Liver (tissue), 9 donors: ENCODE measurements around the gene DIAPH2. TPM values are rescaled to one million over a fixed set of nuclear protein-coding genes. Genes with fewer than 3 reads are reported as not detected.

Source experiments
- DNase-seq: peaks from one replicate; pipeline ENCODE4 v3.0.0-alpha.2; 2017; ENCODE audit warnings: low spot score
- H3K27ac ChIP-seq, 2 donors: one replicate each; pipeline ENCODE4 v1.7.0; 2013; ENCODE audit warnings: inconsistent platforms in 2 of 2, low read length in 2 of 2, control low read depth in 1 of 2, low read depth in 1 of 2, mild to moderate bottlenecking in 1 of 2
- H3K27me3 ChIP-seq, 4 donors: one replicate each; pipeline versions ENCODE4 v1.6.1 to v1.7.0; 2013; ENCODE audit warnings: low read length in 3 of 4, inconsistent platforms in 1 of 4, mild to moderate bottlenecking in 1 of 4, moderate library complexity in 1 of 4; ENCODE audit not compliant: control insufficient read depth in 4 of 4, insufficient read depth in 4 of 4
- H3K36me3 ChIP-seq, 4 donors: one replicate each; pipeline versions ENCODE4 v1.6.1 to v1.7.0; 2013; ENCODE audit warnings: low read length in 3 of 4, mild to moderate bottlenecking in 3 of 4, low read depth in 1 of 4, moderate library complexity in 1 of 4; ENCODE audit not compliant: control insufficient read depth in 4 of 4, insufficient read depth in 3 of 4
- H3K4me1 ChIP-seq, 4 donors: one replicate each; pipeline versions ENCODE4 v1.6.1 to v1.7.0; 2013; ENCODE audit warnings: low read length in 3 of 4, mild to moderate bottlenecking in 3 of 4, moderate library complexity in 1 of 4; ENCODE audit not compliant: control insufficient read depth in 4 of 4, insufficient read depth in 4 of 4
- H3K4me3 ChIP-seq, 3 donors: one replicate each; pipeline versions ENCODE4 v1.6.1 to v1.7.0; 2013; ENCODE audit warnings: low read length in 3 of 3, control low read depth in 1 of 3, low read depth in 1 of 3, mild to moderate bottlenecking in 1 of 3
- H3K9ac ChIP-seq, 2 donors: one replicate each; pipeline ENCODE4 v1.7.0; 2013; ENCODE audit warnings: low read length in 2 of 2, mild to moderate bottlenecking in 2 of 2, moderate library complexity in 2 of 2, control low read depth in 1 of 2, low read depth in 1 of 2
- H3K9me3 ChIP-seq, 4 donors: one replicate each; pipeline versions ENCODE4 v1.6.1 to v1.7.0; 2013; ENCODE audit warnings: low read length in 3 of 4; ENCODE audit not compliant: control insufficient read depth in 4 of 4
- ATF3 ChIP-seq: IDR thresholded peaks from 2 replicates; pipeline ENCODE4 v1.6.1; 2016; ENCODE audit warnings: antibody characterized with exemption
- CTCF ChIP-seq: fragments of 150-350 bp; IDR thresholded peaks from 2 replicates; pipeline ENCODE4 v1.5.1; 2017; ENCODE audit warnings: improper control_type of control experiment, low read depth, low read length; ENCODE audit not compliant: missing input control
- EGR1 ChIP-seq, 2 donors: IDR thresholded peaks; 2 replicates each; pipeline ENCODE4 v1.6.1; 2016 to 2018; ENCODE audit warnings: antibody characterized with exemption in 2 of 2, low read depth in 2 of 2
- FOXA1 ChIP-seq: IDR thresholded peaks from 2 replicates; pipeline ENCODE4 v1.6.1; 2016; ENCODE audit warnings: antibody characterized with exemption
- FOXA2 ChIP-seq: IDR thresholded peaks from 2 replicates; pipeline ENCODE4 v1.6.1; 2016; ENCODE audit warnings: antibody characterized with exemption
- GABPA ChIP-seq, 2 donors: IDR thresholded peaks in 1 of 2; conservative IDR thresholded peaks in 1 of 2; 2 replicates each; pipeline ENCODE4 v1.6.1; 2016; ENCODE audit warnings: antibody characterized with exemption in 2 of 2, mild to moderate bottlenecking in 1 of 2, moderate library complexity in 1 of 2
- HNF4A ChIP-seq, 2 donors: conservative IDR thresholded peaks; 2 replicates each; pipeline ENCODE4 v1.6.1; 2016; ENCODE audit warnings: antibody characterized with exemption in 2 of 2, mild to moderate bottlenecking in 2 of 2
- JUND ChIP-seq, 2 donors: IDR thresholded peaks; 2 replicates each; pipeline ENCODE4 v1.6.1; 2016; ENCODE audit warnings: antibody characterized with exemption in 2 of 2
- MAX ChIP-seq: IDR thresholded peaks from 2 replicates; pipeline ENCODE4 v1.6.1; 2016; ENCODE audit warnings: antibody characterized with exemption
- NR2F2 ChIP-seq: IDR thresholded peaks from 2 replicates; pipeline ENCODE4 v1.6.1; 2016; ENCODE audit warnings: antibody characterized with exemption
- RAD21 ChIP-seq, 2 donors: IDR thresholded peaks; 2 replicates each; pipeline ENCODE4 v1.6.1; 2016; ENCODE audit warnings: antibody characterized with exemption in 2 of 2, mild to moderate bottlenecking in 2 of 2
- REST ChIP-seq: IDR thresholded peaks from 2 replicates; pipeline ENCODE4 v1.6.1; 2016; ENCODE audit warnings: antibody characterized with exemption, mild to moderate bottlenecking
- RXRA ChIP-seq, 2 donors: IDR thresholded peaks; 2 replicates each; pipeline ENCODE4 v1.6.1; 2017 to 2018; ENCODE audit warnings: antibody characterized with exemption in 2 of 2, mild to moderate bottlenecking in 1 of 2
- SP1 ChIP-seq: IDR thresholded peaks from 2 replicates; pipeline ENCODE4 v1.6.1; 2018; ENCODE audit warnings: antibody characterized with exemption, mild to moderate bottlenecking
- TAF1 ChIP-seq: conservative IDR thresholded peaks from 2 replicates; pipeline ENCODE4 v1.6.1; 2016; ENCODE audit warnings: antibody characterized with exemption, mild to moderate bottlenecking
- YY1 ChIP-seq: IDR thresholded peaks from 2 replicates; pipeline ENCODE4 v1.6.1; 2016; ENCODE audit warnings: antibody characterized with exemption, mild to moderate bottlenecking
- WGBS: extraction: QIAGEN DNeasy Blood & Tissue Kit; methylation state at CpG from one replicate; pipeline ENCODE4 v1.1.7; 2013; 5-methylcytosine and 5-hydroxymethylcytosine counted together
- polyA plus RNA-seq, 2 donors: library from polyadenylated mRNA; stranded (reverse) in 1 of 2; unstranded in 1 of 2; fragments of 200-250 nt in 1 of 2; fragments of >200 nt in 1 of 2; fragmentation: Nextera tagmentation in 1 of 2; extraction: Ambion mirVana in 1 of 2; gene quantifications; one replicate each; pipeline versions ENCODE4 v1.2.1 to v1.2.3, GENCODE V29; 2013 to 2015
- total RNA-seq, 2 donors: library from RNA; depleted of rRNA; stranded (reverse); fragments of >200 nt; gene quantifications; one replicate each; pipeline ENCODE4 v1.2.3, GENCODE V29; 2014
- donor health status: healthy.
- donor health status: healthy.
- donor health status: healthy.
- donor health status: healthy.
- donor health status: healthy.

Gene DIAPH2
- total and polyA plus RNA-seq, 4 donors, result 2.7 to 16.6 (median 5.3) TPM

- no peaks in the 10 kb centered on the region for H3K36me3 ChIP-seq
- H3K27me3 ChIP-seq, result no peaks in the 10 kb centered on the region
- peak; percentile 32 for DNase-seq
- under 1% methylated on average over 38 of the region's 38 CpGs for WGBS
- peak overlapping the region; percentile 61 to 78 for H3K27ac ChIP-seq
- peak overlapping the region; percentile 38 to 66 for H3K9ac ChIP-seq
- peak overlapping the region; percentile 73 to 86 (median 83) for H3K4me3 ChIP-seq
- peaks cover 0 to 9% (median 6%) of the 10 kb centered on the region in 4 donors for H3K4me1 ChIP-seq
- no peak for TF ChIP-seq CTCF
- TF ChIP-seq SP1, result peak; percentile 11
- no peak for TF ChIP-seq GABPA (IDR thresholded peaks at IDR 0.05 in 1 of 2, conservative IDR thresholded peaks at IDR 0.05 in 1 of 2)
- TF ChIP-seq YY1, result no peak
- TF ChIP-seq RAD21 (IDR thresholded peaks at IDR 0.05), result peak in 1 of 2 donors; percentile 31
- TF ChIP-seq REST, result peak; percentile 14
- peak in 1 of 2 donors; percentile 6 for TF ChIP-seq RXRA (IDR thresholded peaks at IDR 0.05)
- no peak for TF ChIP-seq FOXA1
- peak; percentile 24 for TF ChIP-seq MAX
- TF ChIP-seq EGR1 (IDR thresholded peaks at IDR 0.05; ENCODE audit: low read depth in 2 of 2), result no peak
- TF ChIP-seq JUND (IDR thresholded peaks at IDR 0.05), result peak in 1 of 2 donors; percentile 7
- TF ChIP-seq NR2F2, result no peak
- peak; percentile 13 for TF ChIP-seq ATF3
- TF ChIP-seq HNF4A (conservative IDR thresholded peaks at IDR 0.05), result peak; percentile 12 to 32
- TF ChIP-seq TAF1, result peak; percentile 33
- H3K9me3 ChIP-seq, result no peaks in the 10 kb centered on the region
These were observed 813 bp downstream of the DIAPH2 start for GRCh38 chrX:96685210-96686099.

GRCh38 chrX:96687776-96688175 lies 3.1 kb downstream of the DIAPH2 start:
- H3K4me1 ChIP-seq, result peaks cover 0 to 23% (median 14%) of the 10 kb centered on the region in 4 donors
- no peaks in the 10 kb centered on the region for H3K27me3 ChIP-seq
- WGBS, result 86% methylated on average over 2 of the region's 2 CpGs
- H3K9me3 ChIP-seq, result no peaks in the 10 kb centered on the region
- no peak for TF ChIP-seq CTCF
- TF ChIP-seq YY1, result no peak
- no peak for TF ChIP-seq ATF3
- no peak for TF ChIP-seq HNF4A (conservative IDR thresholded peaks at IDR 0.05)
- no peak for TF ChIP-seq JUND (IDR thresholded peaks at IDR 0.05)
- TF ChIP-seq NR2F2, result no peak
- TF ChIP-seq EGR1 (IDR thresholded peaks at IDR 0.05; ENCODE audit: low read depth in 2 of 2), result no peak
- no peak for TF ChIP-seq REST
- no peak for TF ChIP-seq FOXA1
- TF ChIP-seq RAD21 (IDR thresholded peaks at IDR 0.05), result no peak
- no peak for TF ChIP-seq SP1
- no peak for TF ChIP-seq FOXA2
- TF ChIP-seq GABPA (IDR thresholded peaks at IDR 0.05 in 1 of 2, conservative IDR thresholded peaks at IDR 0.05 in 1 of 2), result no peak
- TF ChIP-seq TAF1, result no peak
- DNase-seq, result no peak
- no peak overlapping the region for H3K27ac ChIP-seq
- no peak overlapping the region for H3K9ac ChIP-seq
- no peak overlapping the region for H3K4me3 ChIP-seq
- no peaks in the 10 kb centered on the region for H3K36me3 ChIP-seq
